T-cell (primary cell): ENCODE results near the gene PARP8. TPM values are rescaled to one million over a fixed set of nuclear protein-coding genes. Genes with fewer than 3 reads are reported as not detected.

ENCODE experiments used
- ATAC-seq, 4 experiments: fragments of 200-7000 bp in 3 of 4; fragments of 150-1000 bp in 1 of 4; cut with Tn5 transposase; replicated peaks in 1 of 4; 1 replicate in 3 of 4; 2 replicates in 1 of 4; pipeline ENCODE4 v1.10.0; 2021; ENCODE audit warnings: moderate library complexity in 3 of 4, mild to moderate bottlenecking in 2 of 4, moderate number of reproducible peaks in 1 of 4
- CTCF ChIA-PET, 2 donors: fragments of 300-600 bp; sonication (Branson Sonifier 250); formaldehyde crosslinking; loops; one replicate each; lab custom pipeline; 2022; ENCODE audit warnings: antibody characterized with exemption in 2 of 2; lab: Charles Lee
- POLR2A ChIA-PET, 2 donors: fragments of 300-600 bp; sonication (Branson Sonifier 250); formaldehyde crosslinking; loops; one replicate each; lab custom pipeline; 2022; ENCODE audit warnings: antibody characterized with exemption in 2 of 2; lab: Charles Lee
- DNase-seq, 35 experiments: peaks; one replicate each; pipeline versions ENCODE4 v3.0.0 to v3.0.0-alpha.2; 2013 to 2023
- H3K27ac ChIP-seq: one replicate; pipeline ENCODE4 v1.5.1; 2013; ENCODE audit warnings: low read length
- H3K27me3 ChIP-seq, 2 experiments: replicated peaks in 1 of 2; 1 replicate in 1 of 2; 2 replicates in 1 of 2; pipeline versions ENCODE4 v1.6.1 to v1.7.0; 2013; ENCODE audit warnings: low read length in 1 of 2, mixed read lengths in 1 of 2; ENCODE audit not compliant: control insufficient read depth in 2 of 2, insufficient read depth in 2 of 2; ENCODE audit errors: extremely low read depth in 1 of 2
- H3K36me3 ChIP-seq, 2 donors: 1 replicate in 1 of 2; 2 replicates in 1 of 2; pipeline versions ENCODE4 v1.6.1 to v1.7.0; 2013; ENCODE audit warnings: low read length in 1 of 2; ENCODE audit not compliant: control insufficient read depth in 2 of 2, insufficient read depth in 1 of 2; ENCODE audit errors: extremely low read depth in 1 of 2
- H3K4me1 ChIP-seq, 2 experiments: 1 replicate in 1 of 2; 2 replicates in 1 of 2; pipeline versions ENCODE4 v1.6.1 to v1.7.0; 2013; ENCODE audit warnings: low read length in 2 of 2, mixed read lengths in 1 of 2; ENCODE audit not compliant: insufficient read depth in 2 of 2, control insufficient read depth in 1 of 2; ENCODE audit errors: extremely low read depth in 1 of 2
- H3K4me3 ChIP-seq, 2 donors: 1 replicate in 1 of 2; 2 replicates in 1 of 2; pipeline versions ENCODE4 v1.5.1 to v1.7.0; 2013; ENCODE audit warnings: mild to moderate bottlenecking in 2 of 2, low read length in 1 of 2, moderate library complexity in 1 of 2; ENCODE audit not compliant: control insufficient read depth in 1 of 2; ENCODE audit errors: extremely low read depth in 1 of 2
- H3K9me3 ChIP-seq: 2 replicates; pipeline ENCODE4 v1.7.0; 2013
- H3K27ac Mint-ChIP-seq, 2 donors: one replicate each; pipeline ENCODE4 v1.8.0; 2020 to 2021; ENCODE audit warnings: mild to moderate bottlenecking in 2 of 2, mixed read lengths in 2 of 2
- H3K27me3 Mint-ChIP-seq, 2 donors: one replicate each; pipeline ENCODE4 v1.8.0; 2021 to 2022; ENCODE audit warnings: mixed read lengths in 2 of 2
- H3K36me3 Mint-ChIP-seq: one replicate; pipeline ENCODE4 v1.8.0; 2021; ENCODE audit warnings: mixed read lengths
- H3K4me1 Mint-ChIP-seq, 3 donors: one replicate each; pipeline ENCODE4 v1.8.0; 2020 to 2022; ENCODE audit warnings: mixed read lengths in 3 of 3, mild to moderate bottlenecking in 1 of 3
- H3K4me3 Mint-ChIP-seq, 3 donors: one replicate each; pipeline ENCODE4 v1.8.0; 2020 to 2022; ENCODE audit warnings: mild to moderate bottlenecking in 3 of 3, mixed read lengths in 3 of 3, moderate library complexity in 3 of 3
- H3K9me3 Mint-ChIP-seq, 3 donors: one replicate each; pipeline ENCODE4 v1.8.0; 2020 to 2022; ENCODE audit warnings: mixed read lengths in 3 of 3
- WGBS: methylation state at CpG from one replicate; pipeline ENCODE4 v1.1.5; 2013; ENCODE audit warnings: missing lambda C conversion rate; ENCODE audit not compliant: insufficient coverage; 5-methylcytosine and 5-hydroxymethylcytosine counted together
- total RNA-seq, 35 experiments: library from RNA in 6 of 35; stranded (reverse) in 6 of 35; fragments of 120-200 nt in 1 of 35; gene quantifications; one replicate each; pipeline versions ENCODE4 v1.2.1 to v1.2.4 and lab custom pipeline; 2013 to 2026

Gene PARP8
- total RNA-seq, 5 donors from 2014 or later (not counting 1 experiment from before 2014, with no cell fraction given) = 92.8 to 252 (median 136) TPM

DNA sequence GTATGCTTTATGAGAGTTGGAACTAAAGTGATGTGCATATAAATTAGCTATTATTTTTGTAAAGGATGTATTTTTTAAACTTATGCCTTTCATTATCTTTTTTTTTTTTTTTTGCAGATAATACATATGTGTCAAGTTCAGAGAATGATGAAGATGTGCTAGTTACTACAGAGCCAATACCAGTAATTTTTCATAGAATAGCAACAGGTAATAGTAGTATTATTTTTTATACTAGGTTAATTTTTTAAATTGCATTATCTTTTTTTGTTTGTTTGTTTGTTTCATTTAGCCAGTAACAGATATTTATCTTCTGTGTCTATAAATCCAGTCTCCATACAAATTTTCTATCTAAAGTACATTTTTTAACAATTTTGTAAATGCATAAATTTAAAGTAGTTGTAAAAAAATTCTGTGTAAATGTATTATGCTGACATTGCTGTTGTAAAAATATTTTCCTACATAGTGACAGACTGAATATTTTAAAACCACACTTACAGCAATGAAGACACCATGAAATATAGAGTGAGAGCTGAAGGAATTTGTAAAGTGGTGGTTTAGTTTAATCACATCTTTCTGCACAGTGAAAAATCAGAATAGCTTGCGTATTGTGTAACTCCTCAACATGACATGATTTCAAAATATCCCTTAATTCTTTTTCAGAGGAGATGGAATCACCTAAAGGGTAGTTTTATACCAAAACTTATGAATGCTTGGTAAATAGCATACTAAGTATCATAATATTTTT, 93.3 kb downstream of the PARP8 start:
- Mint-ChIP-seq H3K36me3 (peaks cover 59% of the 10 kb centered on the region), H3K4me1 (peaks cover 31 to 58% (median 51%) of the 10 kb centered on the region in 3 donors), H3K4me3 (no peak overlapping the region), H3K9me3 (no peaks in the 10 kb centered on the region), H3K27me3 (no peaks in the 10 kb centered on the region), H3K27ac (peak overlapping the region in 1 of 2 donors; percentile 7)
- no CpG with 5 or more reads among the region's 1 CpG for WGBS
- Histone ChIP-seq H3K27ac (no peak overlapping the region), H3K4me3 (no peak overlapping the region), H3K9me3 (no peaks in the 10 kb centered on the region), H3K36me3 (peaks cover 0 to 28% of the 10 kb centered on the region in 2 donors), H3K27me3 (no peaks in the 10 kb centered on the region), H3K4me1 (no peaks in the 10 kb centered on the region)
- ChIA-PET POLR2A (interaction anchor here (0.6 kb wide), 2 partner anchors 315 to 347 kb away, joined by 3 to 13 read pairs; no protein-coding TSS in a partner anchor), CTCF (interaction anchor here (0.6 to 0.8 kb wide), 4 partner anchors 8 to 416 kb away, joined by 3 to 4 read pairs (median 3); no protein-coding TSS in a partner anchor)
- DNase-seq (no peak), ATAC-seq (no peak)

DNA sequence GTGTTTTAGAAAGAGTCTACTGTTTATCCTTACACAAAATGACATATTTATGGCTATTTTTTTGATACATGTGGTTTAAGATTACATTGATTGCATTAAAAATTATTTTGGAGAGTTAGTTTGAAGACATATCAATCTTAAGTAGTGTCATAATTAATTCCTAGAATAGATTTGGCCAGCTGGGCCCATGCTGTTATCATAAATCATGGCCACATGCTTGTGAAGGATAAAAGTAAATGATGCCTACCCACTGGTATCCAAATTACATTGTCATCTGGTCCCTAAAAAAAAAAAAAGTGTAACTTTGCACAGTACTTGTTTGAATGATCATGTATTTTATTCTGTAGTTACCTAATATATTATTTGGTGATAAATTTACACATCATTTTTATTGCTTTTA, 96.9 kb downstream of the PARP8 start:
- H3K27me3 Mint-ChIP-seq = no peaks in the 10 kb centered on the region
- H3K4me3 Mint-ChIP-seq = no peak overlapping the region
- ATAC-seq = no peak
- POLR2A ChIA-PET = no interaction called here
- H3K27me3 ChIP-seq = no peaks in the 10 kb centered on the region
- peaks cover 6 to 44% of the 10 kb centered on the region in 2 donors for H3K36me3 ChIP-seq
- H3K9me3 Mint-ChIP-seq = no peaks in the 10 kb centered on the region
- no peak overlapping the region for H3K27ac Mint-ChIP-seq
- no peaks in the 10 kb centered on the region for H3K9me3 ChIP-seq
- no peak overlapping the region for H3K4me3 ChIP-seq
- DNase-seq = no peak
- CTCF ChIA-PET = interaction anchor here in 1 of 2 donors (0.5 kb wide), 1 partner anchor 333 kb away, joined by 5 read pairs; no protein-coding TSS in a partner anchor
- H3K4me1 Mint-ChIP-seq = peaks cover 22 to 58% (median 51%) of the 10 kb centered on the region in 3 donors
- H3K4me1 ChIP-seq = no peaks in the 10 kb centered on the region
- peaks cover 61% of the 10 kb centered on the region for H3K36me3 Mint-ChIP-seq
- no peak overlapping the region for H3K27ac ChIP-seq

DNA sequence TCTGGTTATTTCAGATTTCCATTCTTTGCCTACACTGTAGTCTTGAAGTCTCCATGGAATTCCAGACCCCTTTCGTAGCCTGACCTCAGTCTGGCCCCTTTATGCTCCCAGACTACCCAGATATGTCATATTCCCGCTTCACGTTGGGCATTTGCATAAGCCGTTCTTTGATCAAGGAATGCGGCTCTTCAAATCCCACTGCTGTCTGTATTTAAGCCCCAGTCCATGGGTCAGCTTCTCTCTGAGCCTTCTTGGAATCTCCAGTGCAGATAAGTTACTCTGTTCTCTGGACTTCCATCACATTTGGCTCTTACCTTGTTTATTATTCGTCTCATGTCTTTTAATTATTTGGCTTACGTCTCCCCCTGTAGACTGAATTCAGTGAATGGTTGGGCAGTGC, 97.4 kb downstream of the PARP8 start:
- CTCF ChIA-PET = interaction anchor here in 1 of 2 donors (0.5 kb wide), 1 partner anchor 334 kb away, joined by 5 read pairs; no protein-coding TSS in a partner anchor
- 98% methylated on average over 5 of the region's 7 CpGs for WGBS
- Mint-ChIP-seq H3K36me3 (peaks cover 66% of the 10 kb centered on the region), H3K4me1 (peaks cover 27 to 57% (median 52%) of the 10 kb centered on the region in 3 donors), H3K4me3 (no peak overlapping the region), H3K9me3 (no peaks in the 10 kb centered on the region), H3K27me3 (no peaks in the 10 kb centered on the region), H3K27ac (peak overlapping the region; percentile 33 to 40)
- H3K9me3 ChIP-seq = no peaks in the 10 kb centered on the region
- DNase-seq (no peak), ATAC-seq (no peak)
- H3K4me1 ChIP-seq = peaks cover 0 to 2% of the 10 kb centered on the region in 2 experiments
- POLR2A ChIA-PET = interaction anchor here in 1 of 2 donors (0.6 kb wide), 1 partner anchor 241 kb away, joined by 9 read pairs; no protein-coding TSS in a partner anchor
- no peak overlapping the region for H3K4me3 ChIP-seq
- H3K27ac ChIP-seq = no peak overlapping the region
- H3K36me3 ChIP-seq = peaks cover 6 to 44% of the 10 kb centered on the region in 2 donors
- H3K27me3 ChIP-seq = no peaks in the 10 kb centered on the region

DNA sequence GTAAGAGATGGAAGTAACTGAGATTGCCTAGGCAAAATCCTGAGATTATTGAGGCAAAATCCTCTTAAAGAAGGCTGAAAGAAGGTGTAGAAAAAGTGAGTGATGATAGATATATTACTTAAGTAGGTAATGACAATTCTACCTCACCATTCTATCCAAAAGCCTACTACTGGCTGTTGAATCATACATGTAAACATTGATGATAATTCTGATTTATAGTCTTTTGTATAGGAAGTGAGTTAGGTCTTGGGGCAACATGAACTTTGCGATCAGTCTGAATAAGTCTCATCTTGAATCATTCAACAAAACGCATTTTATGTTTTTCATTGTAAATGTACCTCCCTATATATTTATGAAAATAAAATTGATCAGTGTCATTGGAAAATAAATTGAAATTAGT, 99.6 kb downstream of the PARP8 start:
- whole genome bisulfite sequencing = no CpG with 5 or more reads among the region's 2 CpGs
- no peaks in the 10 kb centered on the region for H3K9me3 Mint-ChIP-seq
- H3K4me1 Mint-ChIP-seq = peaks cover 39 to 53% (median 49%) of the 10 kb centered on the region in 3 donors
- Histone ChIP-seq H3K9me3 (no peaks in the 10 kb centered on the region), H3K4me3 (no peak overlapping the region), H3K27ac (no peak overlapping the region), H3K27me3 (no peaks in the 10 kb centered on the region), H3K4me1 (peaks cover 0 to 2% of the 10 kb centered on the region in 2 experiments), H3K36me3 (peaks cover 6 to 47% of the 10 kb centered on the region in 2 donors)
- no peak overlapping the region for H3K4me3 Mint-ChIP-seq
- no peak for ATAC-seq
- DNase-seq = no peak
- H3K27ac Mint-ChIP-seq = peak overlapping the region; percentile 41 to 42
- H3K27me3 Mint-ChIP-seq = no peaks in the 10 kb centered on the region
- POLR2A ChIA-PET = no interaction called here
- H3K36me3 Mint-ChIP-seq = peaks cover 65% of the 10 kb centered on the region
- CTCF ChIA-PET = interaction anchor here in 1 of 2 donors (0.8 kb wide), 1 partner anchor 15 kb away, joined by 3 read pairs; no protein-coding TSS in a partner anchor

DNA sequence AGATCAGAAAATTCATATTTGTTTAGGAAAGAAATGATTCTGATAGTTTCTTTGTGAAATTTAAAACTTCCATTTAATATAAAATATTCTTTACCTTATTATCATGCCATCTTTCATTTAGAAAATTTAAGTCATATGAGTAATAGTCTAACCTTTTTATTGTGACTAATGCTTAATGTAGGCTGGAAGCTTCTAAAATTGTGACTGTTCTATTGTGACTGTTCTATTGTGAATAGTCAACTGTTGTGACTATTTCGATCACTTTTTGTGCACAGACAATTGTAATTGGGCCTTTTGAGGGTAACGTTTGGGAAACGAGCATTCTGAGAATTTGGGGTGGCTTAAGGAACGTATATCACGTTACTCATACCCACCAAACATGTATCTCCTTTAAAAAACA, 100.0 kb downstream of the PARP8 start:
- no peaks in the 10 kb centered on the region for H3K27me3 ChIP-seq
- no peak overlapping the region for H3K4me3 ChIP-seq
- no CpG with 5 or more reads among the region's 5 CpGs for WGBS
- peaks cover 6 to 49% of the 10 kb centered on the region in 2 donors for H3K36me3 ChIP-seq
- Mint-ChIP-seq H3K36me3 (peaks cover 65% of the 10 kb centered on the region), H3K27me3 (no peaks in the 10 kb centered on the region), H3K9me3 (no peaks in the 10 kb centered on the region), H3K27ac (peak overlapping the region in 1 of 2 donors; percentile 76), H3K4me3 (no peak overlapping the region), H3K4me1 (peaks cover 39 to 53% (median 49%) of the 10 kb centered on the region in 3 donors)
- POLR2A ChIA-PET = no interaction called here
- H3K9me3 ChIP-seq = no peaks in the 10 kb centered on the region
- CTCF ChIA-PET = no interaction called here
- H3K4me1 ChIP-seq = peaks cover 0 to 2% of the 10 kb centered on the region in 2 experiments
- DNase-seq = no peak
- ATAC-seq = no peak
- peak overlapping the region; percentile 27 for H3K27ac ChIP-seq

DNA sequence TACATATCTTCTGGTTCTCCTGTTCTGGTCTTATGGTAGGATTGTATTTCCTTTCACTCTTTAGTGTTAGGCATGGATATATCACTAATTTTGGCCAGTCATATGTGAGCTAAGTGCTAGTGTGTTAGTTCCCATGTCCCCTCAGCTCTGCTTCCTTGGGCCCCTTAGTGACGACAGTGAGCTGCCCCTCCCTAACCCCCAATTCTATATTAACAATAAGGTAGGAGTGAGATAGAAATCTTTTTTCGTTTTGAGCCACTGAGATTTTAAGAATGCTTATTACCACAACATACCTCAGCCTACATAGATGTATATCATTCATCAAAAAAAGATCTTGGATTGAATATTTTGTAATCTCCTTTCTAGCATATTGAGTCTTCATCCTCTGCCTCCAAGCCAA, 100.5 kb downstream of the PARP8 start:
- Histone ChIP-seq H3K9me3 (no peaks in the 10 kb centered on the region), H3K27ac (no peak overlapping the region), H3K27me3 (no peaks in the 10 kb centered on the region), H3K4me1 (peaks cover 0 to 2% of the 10 kb centered on the region in 2 experiments), H3K36me3 (peaks cover 6 to 50% of the 10 kb centered on the region in 2 donors), H3K4me3 (no peak overlapping the region)
- no CpG with 5 or more reads among the region's 2 CpGs for WGBS
- peaks cover 65% of the 10 kb centered on the region for H3K36me3 Mint-ChIP-seq
- ATAC-seq (no peak), DNase-seq (no peak)
- no peaks in the 10 kb centered on the region for H3K27me3 Mint-ChIP-seq
- ChIA-PET POLR2A (interaction anchor here in 1 of 2 donors (0.6 kb wide), 1 partner anchor 26 kb away, joined by 3 read pairs; no protein-coding TSS in a partner anchor), CTCF (no interaction called here)
- peaks cover 0 to 2% (median 2%) of the 10 kb centered on the region in 3 donors for H3K9me3 Mint-ChIP-seq
- peak overlapping the region; percentile 24 to 76 for H3K27ac Mint-ChIP-seq
- H3K4me3 Mint-ChIP-seq = no peak overlapping the region
- peaks cover 41 to 55% (median 51%) of the 10 kb centered on the region in 3 donors for H3K4me1 Mint-ChIP-seq
